ENCODE measurements around the gene RELN. TPM values are rescaled to one million over a fixed set of nuclear protein-coding genes. Genes with fewer than 3 reads are reported as not detected.

The RELN gene
- total RNA-seq, 1 experiment from 2014 or later: 0.10 TPM

DNA sequence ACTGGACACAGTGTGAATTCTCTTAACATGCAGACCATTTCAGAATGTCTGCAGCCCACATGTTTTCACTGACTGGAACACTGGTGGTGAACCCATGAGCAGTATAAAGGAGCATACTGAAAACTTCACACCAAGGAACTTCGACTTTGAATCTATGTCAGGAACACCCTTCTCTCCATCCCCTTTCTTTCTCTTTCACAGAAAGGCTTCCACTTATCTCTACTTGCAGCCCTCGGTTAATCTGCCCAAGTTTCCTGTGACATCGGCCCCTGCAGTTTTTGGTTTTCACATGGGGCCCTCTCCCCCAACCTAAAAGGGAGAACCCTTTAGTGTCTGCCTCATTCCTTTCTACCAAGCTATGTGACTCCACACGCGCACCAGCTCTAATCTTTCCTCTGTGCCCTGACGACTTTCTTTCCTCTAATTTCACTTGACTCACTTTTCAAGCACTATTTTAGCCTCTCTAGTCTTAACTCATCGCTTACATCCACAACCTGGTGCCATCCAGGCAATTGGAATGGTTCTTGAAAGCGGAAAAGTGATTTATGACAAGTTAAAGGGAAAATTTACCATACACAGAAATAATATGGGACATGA, 70.1 kb downstream of the RELN start:
- Histone ChIP-seq H3K4me1 (ENCODE audit: control insufficient read depth, insufficient read depth, low read length) (no peaks in the 10 kb centered on the region), H3K9me3 (ENCODE audit: control insufficient read depth, insufficient read depth, low read depth, low read length) (no peaks in the 10 kb centered on the region), H3K4me3 (ENCODE audit: low read depth in 2 of 2, low read length in 2 of 2) (no peak overlapping the region), H3K27me3 (ENCODE audit: control insufficient read depth, insufficient read depth, low read length) (no peaks in the 10 kb centered on the region), H3K27ac (ENCODE audit: low read length) (no peak overlapping the region), H3K36me3 (ENCODE audit: control insufficient read depth, insufficient read depth, low read length) (no peaks in the 10 kb centered on the region)
- POLR2A ChIA-PET: no interaction called here
- CTCF ChIA-PET: no interaction called here
- in situ Hi-C loops (cut with HindIII; ENCODE audit: low pct_unique_long_range_greater_than_20kb, low sequenced_read_pairs) (no loop called here), intact Hi-C loops (cut with micrococcal nuclease; ENCODE audit: unreplicated experiment) (no loop called here)
- no TSS peak for BruUV-seq (replicated peaks)
- DNase-seq (ENCODE audit: low read depth, low spot score) (no peak), ATAC-seq (no peak)
- TF ChIP-seq, protein P1, sequence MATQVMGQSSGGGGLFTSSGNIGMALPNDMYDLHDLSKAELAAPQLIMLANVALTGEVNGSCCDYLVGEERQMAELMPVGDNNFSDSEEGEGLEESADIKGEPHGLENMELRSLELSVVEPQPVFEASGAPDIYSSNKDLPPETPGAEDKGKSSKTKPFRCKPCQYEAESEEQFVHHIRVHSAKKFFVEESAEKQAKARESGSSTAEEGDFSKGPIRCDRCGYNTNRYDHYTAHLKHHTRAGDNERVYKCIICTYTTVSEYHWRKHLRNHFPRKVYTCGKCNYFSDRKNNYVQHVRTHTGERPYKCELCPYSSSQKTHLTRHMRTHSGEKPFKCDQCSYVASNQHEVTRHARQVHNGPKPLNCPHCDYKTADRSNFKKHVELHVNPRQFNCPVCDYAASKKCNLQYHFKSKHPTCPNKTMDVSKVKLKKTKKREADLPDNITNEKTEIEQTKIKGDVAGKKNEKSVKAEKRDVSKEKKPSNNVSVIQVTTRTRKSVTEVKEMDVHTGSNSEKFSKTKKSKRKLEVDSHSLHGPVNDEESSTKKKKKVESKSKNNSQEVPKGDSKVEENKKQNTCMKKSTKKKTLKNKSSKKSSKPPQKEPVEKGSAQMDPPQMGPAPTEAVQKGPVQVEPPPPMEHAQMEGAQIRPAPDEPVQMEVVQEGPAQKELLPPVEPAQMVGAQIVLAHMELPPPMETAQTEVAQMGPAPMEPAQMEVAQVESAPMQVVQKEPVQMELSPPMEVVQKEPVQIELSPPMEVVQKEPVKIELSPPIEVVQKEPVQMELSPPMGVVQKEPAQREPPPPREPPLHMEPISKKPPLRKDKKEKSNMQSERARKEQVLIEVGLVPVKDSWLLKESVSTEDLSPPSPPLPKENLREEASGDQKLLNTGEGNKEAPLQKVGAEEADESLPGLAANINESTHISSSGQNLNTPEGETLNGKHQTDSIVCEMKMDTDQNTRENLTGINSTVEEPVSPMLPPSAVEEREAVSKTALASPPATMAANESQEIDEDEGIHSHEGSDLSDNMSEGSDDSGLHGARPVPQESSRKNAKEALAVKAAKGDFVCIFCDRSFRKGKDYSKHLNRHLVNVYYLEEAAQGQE (IDR thresholded peaks at IDR 0.05; ENCODE audit: insufficient read depth in 1 of 2, low read depth in 2 of 2, low read length in 1 of 2): no peak
- TF ChIP-seq, protein P2, sequence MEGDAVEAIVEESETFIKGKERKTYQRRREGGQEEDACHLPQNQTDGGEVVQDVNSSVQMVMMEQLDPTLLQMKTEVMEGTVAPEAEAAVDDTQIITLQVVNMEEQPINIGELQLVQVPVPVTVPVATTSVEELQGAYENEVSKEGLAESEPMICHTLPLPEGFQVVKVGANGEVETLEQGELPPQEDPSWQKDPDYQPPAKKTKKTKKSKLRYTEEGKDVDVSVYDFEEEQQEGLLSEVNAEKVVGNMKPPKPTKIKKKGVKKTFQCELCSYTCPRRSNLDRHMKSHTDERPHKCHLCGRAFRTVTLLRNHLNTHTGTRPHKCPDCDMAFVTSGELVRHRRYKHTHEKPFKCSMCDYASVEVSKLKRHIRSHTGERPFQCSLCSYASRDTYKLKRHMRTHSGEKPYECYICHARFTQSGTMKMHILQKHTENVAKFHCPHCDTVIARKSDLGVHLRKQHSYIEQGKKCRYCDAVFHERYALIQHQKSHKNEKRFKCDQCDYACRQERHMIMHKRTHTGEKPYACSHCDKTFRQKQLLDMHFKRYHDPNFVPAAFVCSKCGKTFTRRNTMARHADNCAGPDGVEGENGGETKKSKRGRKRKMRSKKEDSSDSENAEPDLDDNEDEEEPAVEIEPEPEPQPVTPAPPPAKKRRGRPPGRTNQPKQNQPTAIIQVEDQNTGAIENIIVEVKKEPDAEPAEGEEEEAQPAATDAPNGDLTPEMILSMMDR (IDR thresholded peaks at IDR 0.05): no peak
- TF ChIP-seq SIN3A (IDR thresholded peaks at IDR 0.05; ENCODE audit: borderline replicate concordance, insufficient read depth, low read depth, low read length) (no peak), TCF7L2 (IDR thresholded peaks at IDR 0.05; ENCODE audit: low read depth, low read length) (no peak), POLR2AphosphoS5 (IDR thresholded peaks at IDR 0.05; ENCODE audit: low read depth, low read length) (no peak)

DNA sequence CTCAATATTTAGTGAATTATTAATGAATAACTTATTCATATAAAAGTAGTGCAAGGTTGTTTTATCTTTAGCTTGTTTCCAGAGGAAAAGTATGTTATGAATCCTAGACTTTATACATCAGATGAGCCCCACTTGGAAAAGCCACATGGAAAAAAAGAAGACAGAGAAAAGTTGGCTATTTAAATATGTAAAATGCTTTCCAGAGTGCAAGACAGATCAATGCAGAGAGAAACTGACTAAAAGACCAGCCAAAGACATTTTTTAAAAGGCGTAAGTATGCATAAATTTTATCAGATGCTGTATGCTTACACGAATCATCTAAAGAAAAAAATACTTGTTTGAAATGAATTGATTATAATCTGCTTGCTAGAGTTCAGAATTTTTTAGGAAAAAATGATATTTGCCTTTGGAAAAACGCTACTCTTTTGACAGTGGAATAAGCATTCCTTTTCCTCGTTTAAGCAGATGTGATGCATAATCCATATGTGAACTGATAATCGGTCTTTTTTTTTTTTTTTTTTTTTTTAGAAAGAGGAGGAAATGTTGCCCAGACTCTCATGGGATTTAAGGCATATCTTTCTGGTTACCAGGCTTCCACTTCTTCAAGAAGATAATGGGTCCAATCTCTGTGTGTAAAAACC, 70.7 kb downstream of the RELN start:
- intact Hi-C loops (cut with micrococcal nuclease; ENCODE audit: unreplicated experiment) (no loop called here), in situ Hi-C loops (cut with HindIII; ENCODE audit: low pct_unique_long_range_greater_than_20kb, low sequenced_read_pairs) (no loop called here)
- CTCF ChIA-PET: no interaction called here
- TF ChIP-seq, protein P1 (IDR thresholded peaks at IDR 0.05; ENCODE audit: insufficient read depth in 1 of 2, low read depth in 2 of 2, low read length in 1 of 2): no peak
- TF ChIP-seq, protein P2 (IDR thresholded peaks at IDR 0.05): no peak
- TF ChIP-seq POLR2AphosphoS5 (IDR thresholded peaks at IDR 0.05; ENCODE audit: low read depth, low read length) (no peak), TCF7L2 (IDR thresholded peaks at IDR 0.05; ENCODE audit: low read depth, low read length) (no peak), SIN3A (IDR thresholded peaks at IDR 0.05; ENCODE audit: borderline replicate concordance, insufficient read depth, low read depth, low read length) (no peak)
- H3K4me1 ChIP-seq (ENCODE audit: control insufficient read depth, insufficient read depth, low read length): no peaks in the 10 kb centered on the region
- H3K4me3 ChIP-seq (ENCODE audit: low read depth in 2 of 2, low read length in 2 of 2): no peak overlapping the region
- no peaks in the 10 kb centered on the region for H3K36me3 ChIP-seq (ENCODE audit: control insufficient read depth, insufficient read depth, low read length)
- no peaks in the 10 kb centered on the region for H3K27me3 ChIP-seq (ENCODE audit: control insufficient read depth, insufficient read depth, low read length)
- BruUV-seq (replicated peaks): no TSS peak
- no peak overlapping the region for H3K27ac ChIP-seq (ENCODE audit: low read length)
- ATAC-seq (no peak), DNase-seq (ENCODE audit: low read depth, low spot score) (no peak)
- no peaks in the 10 kb centered on the region for H3K9me3 ChIP-seq (ENCODE audit: control insufficient read depth, insufficient read depth, low read depth, low read length)
- POLR2A ChIA-PET: no interaction called here

Data from Panc1 (cell line).